Neural cell (in vitro differentiated cells): ENCODE measurements around the gene AP2A2.

Experiments
- CTCF ChIP-seq: fragments of 450-650 bp; IDR thresholded peaks from 2 replicates; pipeline ENCODE4 v1.5.1; 2014; ENCODE audit warnings: antibody characterized with exemption, mild to moderate bottlenecking, moderate library complexity; ENCODE audit not compliant: poor library complexity, severe bottlenecking
- POLR2AphosphoS5 ChIP-seq: IDR thresholded peaks from 2 replicates; pipeline ENCODE4 v1.6.1; 2012

GRCh38 chr11:980438-981357, 55.0 kb downstream of the AP2A2 start:
- no peak for TF ChIP-seq POLR2AphosphoS5
- TF ChIP-seq CTCF: no peak
